PC-3 (cell line): Measurements from ENCODE around the gene KDM1A. TPM values are rescaled to one million over a fixed set of nuclear protein-coding genes. Genes with fewer than 3 reads are reported as not detected.

ENCODE experiments used
- ATAC-seq: fragments of 200-7000 bp; cut with Tn5 transposase; 2 replicates; pipeline ENCODE4 v1.9.1; 2020; ENCODE audit warnings: mild to moderate bottlenecking, moderate library complexity
- BruUV-seq: library from RNA; stranded (reverse); fragments of 400-500 nt; replicated peaks from 2 replicates; lab custom pipeline; 2021; lab: Mats Ljungman, UMichigan
- CTCF ChIA-PET: fragments of 300-600 bp; sonication (Branson Sonifier 250); formaldehyde crosslinking; loops from one replicate; lab custom pipeline; 2022; ENCODE audit warnings: antibody characterized with exemption; lab: Charles Lee
- POLR2A ChIA-PET: fragments of 300-600 bp; sonication (Branson Sonifier 250); formaldehyde crosslinking; loops from one replicate; lab custom pipeline; 2022; ENCODE audit warnings: antibody characterized with exemption; ENCODE audit not compliant: unreplicated experiment; lab: Charles Lee
- DNase-seq: peaks from one replicate; pipeline ENCODE4 v3.0.0-alpha.2; 2015
- H2AFZ ChIP-seq: fragments of 300-600 bp; sonication (generic); 2 replicates; pipeline ENCODE4 v1.6.0; 2016; ENCODE audit warnings: antibody characterized with exemption, low read length
- H3F3A ChIP-seq: fragments of 300-600 bp; sonication (generic); one replicate; pipeline ENCODE4 v1.6.0; 2017; ENCODE audit warnings: antibody characterized with exemption, low read length, control low read depth, mild to moderate bottlenecking; ENCODE audit not compliant: unreplicated experiment
- H3K27ac ChIP-seq: fragments of 300-600 bp; sonication (generic); 2 replicates; pipeline ENCODE4 v1.5.1; 2016; ENCODE audit warnings: mild to moderate bottlenecking, low read length
- H3K27me3 ChIP-seq: fragments of 300-600 bp; sonication (generic); 2 replicates; pipeline ENCODE4 v1.6.1; 2016; ENCODE audit warnings: low read length, mixed read lengths
- H3K36me3 ChIP-seq: fragments of 300-600 bp; sonication (generic); 2 replicates; pipeline ENCODE4 v1.6.1; 2016; ENCODE audit warnings: low read depth, mixed run types, low read length, mixed read lengths
- H3K4me1 ChIP-seq: fragments of 300-600 bp; sonication (generic); 2 replicates; pipeline ENCODE4 v1.5.1; 2016; ENCODE audit warnings: low read length; ENCODE audit not compliant: insufficient read depth
- H3K4me2 ChIP-seq: fragments of 300-600 bp; sonication (generic); 2 replicates; pipeline ENCODE4 v1.6.0; 2016; ENCODE audit warnings: low read length
- H3K4me3 ChIP-seq: fragments of 300-600 bp; sonication (generic); 2 replicates; pipeline ENCODE4 v1.5.1; 2016; ENCODE audit warnings: mild to moderate bottlenecking, low read length, mixed read lengths
- H3K79me2 ChIP-seq: fragments of 300-600 bp; sonication (generic); 2 replicates; pipeline ENCODE4 v1.6.1; 2017; ENCODE audit warnings: low read length, mixed read lengths
- H3K9ac ChIP-seq: fragments of 300-600 bp; sonication (generic); 2 replicates; pipeline ENCODE4 v1.6.0; 2016; ENCODE audit warnings: mild to moderate bottlenecking, low read length
- H3K9me2 ChIP-seq: fragments of 300-600 bp; sonication (generic); replicated peaks from 2 replicates; pipeline ENCODE4 v1.6.1; 2016; ENCODE audit warnings: mixed run types, low read length, mixed read lengths
- H3K9me3 ChIP-seq: fragments of 300-600 bp; sonication (generic); 2 replicates; pipeline ENCODE4 v1.6.1; 2016; ENCODE audit warnings: low read length, mixed read lengths
- H4K20me1 ChIP-seq: fragments of 300-600 bp; sonication (generic); 2 replicates; pipeline ENCODE4 v1.6.1; 2016; ENCODE audit warnings: low read length, mixed read lengths
- CTCF ChIP-seq: fragments of 300-600 bp; sonication (generic); conservative IDR thresholded peaks from 2 replicates; pipeline ENCODE4 v1.5.1; 2017; ENCODE audit warnings: antibody characterized with exemption, low read depth, mild to moderate bottlenecking, low read length
- EZH2 ChIP-seq: fragments of 300-600 bp; sonication (generic); IDR thresholded peaks from one replicate; pipeline ENCODE4 v1.6.1; 2017; ENCODE audit warnings: antibody characterized with exemption, mild to moderate bottlenecking, low read length; ENCODE audit not compliant: unreplicated experiment
- EZH2phosphoT487 ChIP-seq: fragments of 300-600 bp; sonication (generic); IDR thresholded peaks from 2 replicates; pipeline ENCODE4 v1.6.1; 2018; ENCODE audit warnings: mild to moderate bottlenecking, antibody characterized with exemption, low read length, borderline replicate concordance
- intact Hi-C: fragments of 100-400 bp; cut with micrococcal nuclease; formaldehyde crosslinking; loops from 2 replicates; pipeline ENCODE4 v1.9.0; 2023
- total RNA-seq: library from RNA; depleted of rRNA; stranded (reverse); fragments of >200 nt; gene quantifications from 2 replicates; pipeline ENCODE4 v1.2.3, GENCODE V29; 2014

Gene KDM1A
- total RNA-seq, 1 experiment from 2014 or later: 186 TPM

GRCh38 chr1:23065385-23065784 is 46.1 kb downstream of the KDM1A start:
- Histone ChIP-seq H3K4me3 (no peak overlapping the region), H3K9me3 (no peaks in the 10 kb centered on the region), H3K79me2 (peaks cover 6% of the 10 kb centered on the region; the same call in 1 of the 2 replicates), H2AFZ (no peak overlapping the region), H3K9ac (no peak overlapping the region), H4K20me1 (peaks cover 4% of the 10 kb centered on the region; the same call in 1 of the 2 replicates), H3K4me1 (no peaks in the 10 kb centered on the region), H3K36me3 (peaks cover 70% of the 10 kb centered on the region), H3K27ac (no peak overlapping the region), H3K9me2 (no peaks in the 10 kb centered on the region), H3K27me3 (no peaks in the 10 kb centered on the region), H3K4me2 (no peak overlapping the region), H3F3A (no peaks in the 10 kb centered on the region)
- ATAC-seq: no peak
- no TSS peak for BruUV-seq
- no peak for DNase-seq
- intact Hi-C loops: no loop called here
- ChIA-PET POLR2A (no interaction called here), CTCF (no interaction called here)
- TF ChIP-seq EZH2: no peak

- no peaks in the 10 kb centered on the region for H3K9me3 ChIP-seq
- ChIA-PET CTCF (no interaction called here), POLR2A (no interaction called here)
- peaks cover 68% of the 10 kb centered on the region for H3K36me3 ChIP-seq
- no peak for TF ChIP-seq CTCF
- H3K4me1 ChIP-seq: peaks cover 4% of the 10 kb centered on the region
- H3K9ac ChIP-seq: no peak overlapping the region
- no peak overlapping the region for H3K4me3 ChIP-seq
- no peaks in the 10 kb centered on the region for H3F3A ChIP-seq
- H3K4me2 ChIP-seq: no peak overlapping the region
- ATAC-seq: no peak
- H4K20me1 ChIP-seq: peaks cover 4% of the 10 kb centered on the region; the same call in 1 of the 2 replicates
- intact Hi-C loops: no loop called here
- no peak for DNase-seq
- no peaks in the 10 kb centered on the region for H3K9me2 ChIP-seq
- H3K27me3 ChIP-seq: no peaks in the 10 kb centered on the region
- H2AFZ ChIP-seq: no peak overlapping the region
- H3K79me2 ChIP-seq: peaks cover 6% of the 10 kb centered on the region; the same call in 1 of the 2 replicates
- no peak overlapping the region for H3K27ac ChIP-seq
- no TSS peak for BruUV-seq
These were observed 46.8 kb downstream of the KDM1A start for GRCh38 chr1:23066075-23066474.

DNA sequence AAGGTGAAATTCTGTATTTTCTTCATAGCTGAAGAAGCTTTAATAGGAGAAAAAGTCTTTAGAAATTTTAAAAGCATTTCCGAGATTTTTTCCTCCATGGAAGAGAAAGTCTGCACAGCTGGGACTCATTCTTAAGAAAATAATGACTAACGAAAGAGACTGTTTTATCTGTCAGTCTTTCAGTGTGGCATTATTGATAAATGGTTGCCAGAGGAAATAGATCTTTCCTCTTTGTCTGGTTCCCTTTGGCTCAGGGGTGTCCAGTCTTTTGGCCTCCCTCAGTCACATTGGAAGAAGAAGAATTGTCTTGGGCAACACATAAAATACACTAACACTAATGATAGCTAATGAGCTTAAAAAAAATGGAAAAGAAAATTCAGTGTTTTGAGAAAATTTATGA is 49.9 kb downstream of the KDM1A start:
- peaks cover 75% of the 10 kb centered on the region for H3K36me3 ChIP-seq
- H3K4me2 ChIP-seq: no peak overlapping the region
- intact Hi-C loops: no loop called here
- H3K4me3 ChIP-seq: no peak overlapping the region
- H3K9ac ChIP-seq: no peak overlapping the region
- peaks cover 4% of the 10 kb centered on the region; the same call in 1 of the 2 replicates for H4K20me1 ChIP-seq
- no peak for ATAC-seq
- TF ChIP-seq EZH2 (no peak), EZH2phosphoT487 (no peak), CTCF (no peak)
- no peak for DNase-seq
- H2AFZ ChIP-seq: no peak overlapping the region
- H3K9me2 ChIP-seq: no peaks in the 10 kb centered on the region
- no peaks in the 10 kb centered on the region for H3F3A ChIP-seq
- BruUV-seq: no TSS peak
- no peaks in the 10 kb centered on the region for H3K27me3 ChIP-seq
- no peaks in the 10 kb centered on the region for H3K9me3 ChIP-seq
- ChIA-PET CTCF (no interaction called here), POLR2A (interaction anchor here (0.6 kb wide), 1 partner anchor 16 kb away, joined by 5 read pairs; no protein-coding TSS in a partner anchor)
- H3K4me1 ChIP-seq: peaks cover 32% of the 10 kb centered on the region
- H3K27ac ChIP-seq: no peak overlapping the region
- peaks cover 6% of the 10 kb centered on the region; the same call in 1 of the 2 replicates for H3K79me2 ChIP-seq
